Activated CD4-positive, alpha-beta T cell treated with anti-CD3 and anti-CD28 coated beads, Interleukin-10, Interleukin-2, amounts not matched to agents 100 ng/mL and 50 ng/mL, durations not matched to agents 16 hours and 8 hours (primary cell): ENCODE measurements around the gene ATP13A3.

Experiments used
- DNase-seq: peaks from one replicate; pipeline ENCODE4 v3.0.0-alpha.2; 2020

Gene ATP13A3

DNA sequence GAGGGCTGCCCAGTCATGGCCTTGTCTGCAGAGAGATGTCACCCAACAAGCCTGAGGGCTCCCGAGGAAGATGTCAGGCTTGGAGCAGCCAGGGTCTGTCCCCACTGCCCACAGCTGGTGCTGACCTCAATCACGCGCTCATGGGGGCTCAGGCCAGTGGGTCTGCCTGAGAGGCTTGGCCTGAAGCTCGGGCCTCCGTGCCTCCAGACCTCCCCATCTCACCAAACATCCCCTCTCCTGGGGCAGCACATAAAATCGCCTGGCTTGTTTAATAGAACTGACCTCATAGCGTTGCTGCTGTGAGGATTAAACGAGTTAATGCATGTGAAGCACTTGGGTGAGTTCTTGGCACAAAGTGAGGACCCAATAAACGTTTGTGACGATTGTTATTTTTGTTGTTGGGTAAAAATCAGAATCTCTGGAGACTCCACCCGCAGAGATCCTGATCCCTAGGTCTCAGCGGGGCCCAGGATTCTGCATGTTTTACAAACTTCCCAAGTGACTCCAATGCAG is 120.8 kb downstream of the ATP13A3 start:
- no peak for DNase-seq

DNA sequence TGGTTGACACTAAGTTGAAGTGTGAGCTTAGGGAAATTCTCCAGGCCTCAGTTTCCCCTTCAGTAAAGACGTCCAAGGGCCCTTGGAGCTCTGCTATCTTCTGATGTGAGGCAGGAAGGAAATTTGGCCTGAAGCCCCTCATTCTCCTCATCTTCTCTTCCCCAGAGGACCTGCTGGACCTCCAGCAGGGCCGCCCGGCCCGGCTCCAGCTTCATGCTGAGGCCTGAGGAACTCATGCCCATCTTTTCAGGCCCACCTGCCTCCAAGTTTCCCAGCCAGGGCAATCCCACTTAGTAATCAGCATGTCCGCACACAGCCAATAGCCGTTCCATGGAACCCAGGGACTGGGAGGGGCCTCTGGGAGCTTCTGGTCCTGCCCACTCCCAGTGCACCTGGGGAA is 121.3 kb downstream of the ATP13A3 start:
- no peak for DNase-seq

DNA sequence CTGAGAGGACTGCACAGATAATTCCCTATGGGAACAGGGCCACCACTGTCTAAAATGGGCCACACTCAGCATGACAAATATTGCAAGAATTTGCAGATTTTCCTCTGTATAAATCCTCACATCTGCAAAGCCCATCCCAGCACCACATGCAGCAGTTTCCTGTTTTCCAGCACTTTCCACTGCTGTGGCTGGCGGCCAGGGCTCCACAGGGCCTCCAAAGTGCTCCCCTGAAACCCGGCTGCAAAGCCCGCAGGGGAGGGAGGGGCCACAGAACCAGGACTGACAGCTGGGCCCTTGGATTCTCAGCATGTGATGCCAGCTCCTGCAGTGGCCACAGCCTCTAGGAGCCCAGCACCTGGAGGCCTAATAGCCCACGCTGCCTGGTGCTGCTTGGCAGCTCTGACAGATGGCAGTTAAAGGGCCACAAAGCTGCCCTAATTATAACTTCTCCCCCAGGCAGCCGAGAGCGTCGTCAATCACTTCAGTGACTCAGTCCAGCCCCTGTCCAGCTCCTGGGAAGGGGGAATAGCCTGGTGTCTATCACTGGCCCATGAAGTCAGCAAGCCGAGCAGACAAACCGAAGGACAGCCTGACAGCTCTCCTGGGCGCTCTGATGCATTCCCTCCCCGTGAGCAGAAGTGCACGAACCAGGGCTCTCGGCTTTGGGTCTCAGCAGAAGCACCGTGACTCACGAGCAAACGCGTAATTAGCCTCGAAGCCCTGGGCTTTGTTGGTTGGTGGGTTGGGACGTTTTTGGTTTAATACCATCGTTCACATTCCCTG is 122.0 kb downstream of the ATP13A3 start:
- DNase-seq, result no peak

DNA sequence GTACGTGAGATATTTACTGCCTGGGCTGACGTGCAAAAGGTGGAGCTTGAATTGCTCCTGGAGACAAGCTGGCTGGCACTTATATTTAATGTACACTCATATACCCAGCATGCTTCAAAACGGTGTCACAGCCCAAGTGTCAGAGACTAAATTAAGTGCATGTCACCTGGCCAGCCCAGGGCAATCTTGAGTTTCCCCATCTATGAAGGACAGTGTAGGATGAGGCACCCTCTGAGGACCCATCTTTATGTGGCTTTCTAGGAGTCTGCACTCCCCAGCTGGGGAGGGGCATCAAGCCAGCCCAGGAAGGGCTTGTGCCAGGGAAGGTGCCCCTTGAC is 122.5 kb downstream of the ATP13A3 start:
- DNase-seq, result no peak

DNA sequence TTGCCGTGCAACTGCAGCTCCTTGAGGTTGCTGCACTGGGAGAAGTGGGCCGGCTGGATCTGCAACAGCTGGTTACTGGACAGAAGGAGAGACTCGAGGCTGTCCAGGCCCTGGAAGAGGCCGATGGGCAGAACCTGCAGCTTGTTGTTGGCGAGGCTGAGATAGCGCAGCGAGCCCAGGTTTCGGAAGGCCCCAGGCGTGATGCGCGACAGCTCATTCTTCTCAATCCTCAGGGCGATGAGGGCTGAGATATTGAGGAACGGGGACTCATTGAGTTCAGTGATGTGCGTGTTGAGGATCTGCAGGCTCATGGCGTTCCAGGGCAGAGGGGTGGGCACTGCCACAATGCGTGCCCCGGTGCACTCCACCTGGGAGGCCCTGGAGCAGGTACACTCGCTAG is 126.2 kb downstream of the ATP13A3 start:
- DNase-seq, result no peak

DNA sequence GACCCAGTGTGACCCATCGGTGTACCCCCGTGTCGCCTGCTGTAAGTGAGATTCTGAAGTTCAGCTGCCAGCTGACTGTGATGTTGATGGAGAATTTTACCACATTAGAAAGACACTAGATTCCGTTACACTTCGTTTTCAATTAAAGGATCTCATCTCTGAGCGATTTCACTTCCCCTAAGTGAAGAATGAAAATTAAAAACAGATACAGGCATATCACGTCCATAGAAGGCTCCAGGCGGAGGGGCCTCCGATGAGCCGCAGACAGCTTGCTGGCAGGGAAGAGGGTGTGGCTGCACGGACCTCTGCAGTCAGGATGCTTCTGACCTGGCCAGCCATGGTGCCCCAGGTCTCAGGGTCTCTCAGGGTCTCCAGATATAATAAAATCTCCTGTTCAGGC is 129.1 kb downstream of the ATP13A3 start:
- DNase-seq, result no peak

DNA sequence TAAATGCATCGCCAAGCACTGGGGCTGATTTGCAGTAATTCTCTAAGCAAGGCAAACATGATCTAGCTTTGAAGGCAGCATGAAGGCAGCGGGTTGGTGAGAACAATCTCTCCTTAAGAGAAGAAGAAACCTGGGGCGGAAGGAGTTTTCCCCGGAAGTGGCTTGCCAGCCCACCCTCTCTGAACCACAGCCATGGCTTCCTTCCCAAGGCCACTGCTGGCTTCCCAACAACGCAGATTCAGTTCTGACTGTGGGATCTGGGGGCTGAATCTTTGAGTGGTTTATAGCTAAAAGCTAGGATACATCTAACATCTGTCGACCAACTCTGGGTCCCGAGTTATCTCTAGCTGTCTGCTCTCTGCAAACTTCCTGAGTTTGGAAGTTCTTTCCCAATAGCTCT is 131.4 kb downstream of the ATP13A3 start:
- DNase-seq, result no peak

DNA sequence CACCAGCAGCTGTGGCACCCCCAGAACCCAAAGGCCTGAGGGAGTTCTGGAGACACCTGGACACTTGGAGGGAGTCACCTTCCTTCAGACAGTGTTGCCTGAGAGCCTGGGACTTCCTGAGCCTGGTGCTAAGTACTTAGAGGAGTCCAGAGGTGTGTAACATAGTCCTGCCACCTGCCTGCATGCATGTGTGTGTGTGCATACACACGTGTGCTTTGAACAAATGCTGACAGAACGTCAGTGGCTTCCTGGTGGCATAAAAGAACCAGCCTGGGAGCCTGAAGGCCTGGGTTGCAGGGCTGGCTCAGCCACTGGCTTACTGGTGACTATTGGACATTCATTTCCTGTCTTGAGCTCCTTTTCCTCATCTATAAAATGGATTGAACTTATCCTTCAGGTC is 132.5 kb downstream of the ATP13A3 start:
- no peak for DNase-seq
